ENCODE measurements around the gene THOC7.

THOC7 gene
- total RNA-seq = 13.7 to 20.7 (median 15.7) reads per million in 4 donors

GRCh38 chr3:63863150-63864007 is at the start of gene THOC7, which contains the start of gene ATXN7:
Gene THOC7, minus strand, starts transcription at chr3:63863805. Its CDS starts 15 bp downstream, at chr3:63863790.
Gene ATXN7, plus strand, starts transcription at chr3:63863867. Its CDS starts 48,732 bp downstream, at chr3:63912599.
- DNase-seq = peak; percentile 46 to 68 (median 67)

GRCh38 chr3:63912768-63913588 is 49.4 kb upstream of the THOC7 start:
- DNase-seq = peak; percentile 24 to 58 (median 40)

- DNase-seq = peak; percentile 65 to 83 (median 75)
Measured at GRCh38 chr3:63911873-63912767, 48.5 kb upstream of the THOC7 start, which contains the start of gene SCAANT1. Gene SCAANT1, minus strand, starts transcription at chr3:63912383.

GRCh38 chr3:63911509-63911872 is 47.9 kb upstream of the THOC7 start:
- DNase-seq = no peak

- peak in 1 of 5 donors; percentile 61 for DNase-seq
Measured at GRCh38 chr3:63910891-63911290, 47.3 kb upstream of the THOC7 start.

- no peak for DNase-seq
Measured at GRCh38 chr3:63910001-63910400, 46.4 kb upstream of the THOC7 start.

GRCh38 chr3:63909431-63909830 is 45.8 kb upstream of the THOC7 start:
- DNase-seq = no peak

- DNase-seq = no peak
Measured at GRCh38 chr3:63908776-63909175, 45.2 kb upstream of the THOC7 start.

GRCh38 chr3:63908081-63908736 is 44.6 kb upstream of the THOC7 start:
- DNase-seq = no peak

- no peak for DNase-seq
Measured at GRCh38 chr3:63905731-63906620, 42.4 kb upstream of the THOC7 start.

- DNase-seq = no peak
Measured at GRCh38 chr3:63900459-63900858, 36.9 kb upstream of the THOC7 start.

GRCh38 chr3:63900010-63900409 is 36.4 kb upstream of the THOC7 start:
- peak in 1 of 5 donors; percentile 25 for DNase-seq

- no peak for DNase-seq
Measured at GRCh38 chr3:63896332-63897030, 32.9 kb upstream of the THOC7 start.

- DNase-seq = peak in 1 of 5 donors; percentile 3
Measured at GRCh38 chr3:63895422-63896189, 32.0 kb upstream of the THOC7 start.

- DNase-seq = no peak
Measured at GRCh38 chr3:63892773-63893352, 29.3 kb upstream of the THOC7 start.

- no peak for DNase-seq
Measured at GRCh38 chr3:63891518-63891917, 27.9 kb upstream of the THOC7 start.

- no peak for DNase-seq
Measured at GRCh38 chr3:63886858-63887257, 23.3 kb upstream of the THOC7 start.

GRCh38 chr3:63880653-63881052 is 17.0 kb upstream of the THOC7 start:
- DNase-seq = no peak

Data from T-helper 1 cell (primary cell).